Testis (tissue), 3 donors: ENCODE results near the gene ATG16L1. TPM values are rescaled to one million over a fixed set of nuclear protein-coding genes. Genes with fewer than 3 reads are reported as not detected.

Experiments
- DNase-seq: peaks from one replicate; pipeline ENCODE4 v3.0.0-alpha.2; 2019
- H3K27ac ChIP-seq, 2 donors: fragments of 200-600 bp; sonication (generic); one replicate each; pipeline ENCODE4 v1.5.1; 2019
- H3K27me3 ChIP-seq: fragments of 200-600 bp; sonication (generic); one replicate; pipeline ENCODE4 v1.5.1; 2019
- H3K36me3 ChIP-seq: fragments of 200-600 bp; sonication (generic); one replicate; pipeline ENCODE4 v1.5.1; 2017; ENCODE audit warnings: low read depth; ENCODE audit errors: missing control alignments
- H3K4me1 ChIP-seq: fragments of 200-600 bp; sonication (generic); one replicate; pipeline ENCODE4 v1.5.1; 2019
- H3K4me3 ChIP-seq, 2 donors: fragments of 200-600 bp; sonication (generic); one replicate each; pipeline ENCODE4 v1.5.1; 2017 to 2019
- H3K9me3 ChIP-seq: fragments of 200-600 bp; sonication (generic); one replicate; pipeline ENCODE4 v1.5.1; 2017
- CTCF ChIP-seq, 3 experiments: fragments of 450-650 bp in 2 of 3; fragments of 200-600 bp in 1 of 3; sonication (generic) in 1 of 3; IDR thresholded peaks; one replicate each; pipeline ENCODE4 v1.5.1; 2016 to 2019; ENCODE audit warnings: antibody characterized with exemption in 3 of 3, mild to moderate bottlenecking in 2 of 3, moderate library complexity in 1 of 3
- POLR2A ChIP-seq: fragments of 450-650 bp; IDR thresholded peaks from one replicate; pipeline ENCODE4 v1.6.1; 2017; ENCODE audit warnings: antibody characterized with exemption, mild to moderate bottlenecking, moderate library complexity
- WGBS, 2 donors: methylation state at CpG; one replicate each; pipeline ENCODE4 v1.1.5; 2018; 5-methylcytosine and 5-hydroxymethylcytosine counted together
- intact Hi-C: fragments of 100-400 bp; cut with DNase I; formaldehyde crosslinking; loops from one replicate; pipeline ENCODE4 v1.15.1; 2023; ENCODE audit warnings: low total_unique reads
- polyA plus RNA-seq: library from polyadenylated mRNA; stranded (reverse); fragments of 350-450 nt; fragmentation: Illumina TruSeq; extraction: RNeasy Lipid Tissue Mini Kit (QIAGEN cat#74804); gene quantifications from one replicate; pipeline ENCODE4 v1.2.3, GENCODE V29; 2014; ENCODE audit warnings: low read depth, low replicate concordance; ENCODE audit not compliant: insufficient read depth
- total RNA-seq, 2 donors: library from RNA; depleted of rRNA; stranded (reverse); fragments of >200 nt; gene quantifications; one replicate each; pipeline ENCODE4 v1.2.3, GENCODE V29; 2016

Gene ATG16L1
- total and polyA plus RNA-seq, 3 donors from 2014 or later, result 37.3 to 53.1 (median 47.2) TPM

GRCh38 chr2:233211548-233211895, 40.0 kb upstream of the ATG16L1 start:
- Histone ChIP-seq H3K36me3 (no peaks in the 10 kb centered on the region), H3K27ac (no peak overlapping the region), H3K4me3 (no peak overlapping the region), H3K27me3 (no peaks in the 10 kb centered on the region), H3K4me1 (peaks cover 16% of the 10 kb centered on the region), H3K9me3 (no peaks in the 10 kb centered on the region)
- TF ChIP-seq CTCF (IDR thresholded peaks at IDR 0.05) (no peak), POLR2A (no peak)
- intact Hi-C loops, result no loop called here
- WGBS, 2 donors, result 54 to 76% methylated on average over 3 of the region's 3 CpGs
- DNase-seq, result no peak

- intact Hi-C loops, result no loop called here
- Histone ChIP-seq H3K4me3 (no peak overlapping the region), H3K9me3 (no peaks in the 10 kb centered on the region), H3K27me3 (no peaks in the 10 kb centered on the region), H3K36me3 (no peaks in the 10 kb centered on the region), H3K27ac (no peak overlapping the region), H3K4me1 (peaks cover 16% of the 10 kb centered on the region)
- no peak for TF ChIP-seq POLR2A
- no peak for DNase-seq
- 90 to 95% methylated on average over 15 of the region's 15 CpGs for WGBS, 2 donors
Observed at GRCh38 chr2:233213011-233213410, 38.5 kb upstream of the ATG16L1 start.

GRCh38 chr2:233213975-233214374, 37.5 kb upstream of the ATG16L1 start:
- H3K27ac ChIP-seq, result no peak overlapping the region
- no peaks in the 10 kb centered on the region for H3K36me3 ChIP-seq
- TF ChIP-seq POLR2A, result no peak
- TF ChIP-seq CTCF (IDR thresholded peaks at IDR 0.05), result no peak
- H3K4me1 ChIP-seq, result peaks cover 16% of the 10 kb centered on the region
- 76 to 88% methylated on average over 6 of the region's 6 CpGs for WGBS, 2 donors
- intact Hi-C loops, result no loop called here
- no peak overlapping the region for H3K4me3 ChIP-seq
- H3K27me3 ChIP-seq, result no peaks in the 10 kb centered on the region
- DNase-seq, result no peak
- H3K9me3 ChIP-seq, result no peaks in the 10 kb centered on the region

- Histone ChIP-seq H3K27me3 (no peaks in the 10 kb centered on the region), H3K4me3 (no peak overlapping the region), H3K4me1 (no peaks in the 10 kb centered on the region), H3K36me3 (no peaks in the 10 kb centered on the region), H3K9me3 (no peaks in the 10 kb centered on the region), H3K27ac (no peak overlapping the region)
- DNase-seq, result no peak
- intact Hi-C loops, result no loop called here
- TF ChIP-seq CTCF (IDR thresholded peaks at IDR 0.05), result no peak
- TF ChIP-seq POLR2A, result no peak
- WGBS, 2 donors, result 79 to 81% methylated on average over 8 of the region's 8 CpGs
Observed at GRCh38 chr2:233217892-233218377, 33.5 kb upstream of the ATG16L1 start.

GRCh38 chr2:233218836-233219235, 32.6 kb upstream of the ATG16L1 start:
- Histone ChIP-seq H3K9me3 (no peaks in the 10 kb centered on the region), H3K4me1 (no peaks in the 10 kb centered on the region), H3K27ac (no peak overlapping the region), H3K36me3 (no peaks in the 10 kb centered on the region), H3K27me3 (no peaks in the 10 kb centered on the region), H3K4me3 (no peak overlapping the region)
- TF ChIP-seq CTCF (IDR thresholded peaks at IDR 0.05) (no peak), POLR2A (no peak)
- intact Hi-C loops, result no loop called here
- 88 to 94% methylated on average over 4 to 6 of the region's 6 CpGs for WGBS, 2 donors
- no peak for DNase-seq
